DOHH2 (cell line): ENCODE measurements around the gene SIVA1.
A peak's percentile ranks its signal among the peaks of the same experiment; 100 is the strongest.

Experiments
- H3F3A ChIP-seq: fragments of 200-600 bp; sonication (generic), shearing (Covaris generic); 2 replicates; pipeline ENCODE4 v1.6.0; 2016; ENCODE audit warnings: antibody characterized with exemption, mild to moderate bottlenecking; ENCODE audit not compliant: control insufficient read depth, insufficient read depth
- H3K27ac ChIP-seq: fragments of 200-600 bp; sonication (generic); 2 replicates; pipeline ENCODE4 v1.5.1; 2014; ENCODE audit warnings: low read depth, mild to moderate bottlenecking, low read length, moderate library complexity
- H3K27me3 ChIP-seq: fragments of 200-600 bp; sonication (generic); 2 replicates; pipeline ENCODE4 v1.6.1; 2014; ENCODE audit warnings: mild to moderate bottlenecking, low read length, mixed read lengths; ENCODE audit not compliant: control insufficient read depth
- H3K36me3 ChIP-seq: fragments of 200-600 bp; sonication (generic); 2 replicates; pipeline ENCODE4 v1.6.1; 2014; ENCODE audit warnings: mild to moderate bottlenecking, low read length, moderate library complexity, mixed read lengths; ENCODE audit not compliant: control insufficient read depth
- H3K4me1 ChIP-seq: fragments of 200-600 bp; sonication (generic); 2 replicates; pipeline ENCODE4 v1.6.1; 2014; ENCODE audit warnings: mild to moderate bottlenecking, low read length, mixed read lengths; ENCODE audit not compliant: control insufficient read depth
- H3K4me2 ChIP-seq: fragments of 200-600 bp; sonication (generic); 2 replicates; pipeline ENCODE4 v1.6.0; 2014; ENCODE audit warnings: mild to moderate bottlenecking, low read length, moderate library complexity
- H3K4me3 ChIP-seq: fragments of 200-600 bp; sonication (generic); 2 replicates; pipeline ENCODE4 v1.5.1; 2014; ENCODE audit warnings: mild to moderate bottlenecking, low read length, mixed read lengths
- H3K79me2 ChIP-seq: fragments of 200-600 bp; sonication (generic); 2 replicates; pipeline ENCODE4 v1.6.1; 2014; ENCODE audit warnings: mild to moderate bottlenecking, low read length, mixed read lengths; ENCODE audit not compliant: control insufficient read depth
- H3K9me2 ChIP-seq: fragments of 200-600 bp; sonication (generic); replicated peaks from 2 replicates; pipeline ENCODE4 v1.6.1; 2014; ENCODE audit warnings: mild to moderate bottlenecking, low read length, mixed read lengths; ENCODE audit not compliant: control insufficient read depth
- H3K9me3 ChIP-seq: fragments of 200-600 bp; sonication (generic); 2 replicates; pipeline ENCODE4 v1.6.1; 2014; ENCODE audit warnings: antibody characterized with exemption, low read length, mixed read lengths; ENCODE audit not compliant: control insufficient read depth, insufficient read depth
- H4K20me1 ChIP-seq: fragments of 200-600 bp; sonication (generic); 2 replicates; pipeline ENCODE4 v1.6.0; 2014; ENCODE audit warnings: low read depth, mild to moderate bottlenecking, antibody characterized with exemption, low read length, moderate library complexity; ENCODE audit not compliant: control insufficient read depth, insufficient read depth
- EZH2phosphoT487 ChIP-seq: fragments of 200-600 bp; sonication (generic); IDR thresholded peaks from 2 replicates; pipeline ENCODE4 v1.6.1; 2017; ENCODE audit warnings: borderline replicate concordance, mild to moderate bottlenecking, antibody characterized with exemption, low read length, moderate library complexity, mixed read lengths
- TF ChIP-seq, protein P1 (sequence below): fragments of 200-600 bp; sonication (generic); IDR thresholded peaks from one replicate; pipeline ENCODE4 v1.5.1; 2014; ENCODE audit warnings: antibody characterized with exemption, mild to moderate bottlenecking, low read depth, low read length; ENCODE audit not compliant: poor library complexity, severe bottlenecking

SIVA1 gene, protein sequence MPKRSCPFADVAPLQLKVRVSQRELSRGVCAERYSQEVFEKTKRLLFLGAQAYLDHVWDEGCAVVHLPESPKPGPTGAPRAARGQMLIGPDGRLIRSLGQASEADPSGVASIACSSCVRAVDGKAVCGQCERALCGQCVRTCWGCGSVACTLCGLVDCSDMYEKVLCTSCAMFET

DNA sequence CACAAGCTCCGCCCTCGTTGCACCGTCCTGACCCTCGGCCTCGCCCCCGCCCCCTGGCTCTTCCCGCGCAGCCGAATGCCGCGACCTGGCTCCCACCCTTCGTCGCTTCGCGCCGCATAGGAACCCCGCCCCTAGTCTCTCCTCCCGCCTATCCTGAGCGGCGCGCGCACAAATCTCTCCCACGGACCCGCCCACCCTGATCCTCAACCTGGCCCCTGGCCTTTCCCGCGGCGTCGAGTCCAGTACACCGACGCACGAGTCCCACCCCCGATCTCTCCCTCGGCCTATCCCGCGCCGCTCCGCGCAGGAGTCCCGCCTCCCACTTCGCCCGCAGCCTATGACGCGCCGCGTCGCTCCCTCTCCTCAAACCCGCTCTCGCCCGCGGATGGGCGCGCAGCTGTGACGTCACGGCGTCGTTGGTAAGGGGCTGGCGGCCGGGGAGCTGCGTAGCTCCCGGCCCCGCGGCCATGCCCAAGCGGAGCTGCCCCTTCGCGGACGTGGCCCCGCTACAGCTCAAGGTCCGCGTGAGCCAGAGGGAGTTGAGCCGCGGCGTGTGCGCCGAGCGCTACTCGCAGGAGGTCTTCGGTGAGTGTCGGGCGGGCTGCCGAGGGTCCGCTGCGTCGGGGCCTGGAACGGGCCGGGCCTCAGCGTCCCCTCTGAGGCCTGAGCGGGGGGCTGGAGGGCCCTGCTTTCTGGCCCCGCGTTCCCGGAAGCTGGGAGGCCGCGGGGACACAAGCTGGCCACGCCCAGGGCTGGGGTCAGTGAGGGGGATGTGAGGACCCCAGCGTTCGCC, at the start of gene SIVA1:
TSS of gene SIVA1 (plus strand) at position 413 of the 793 bp plus-strand sequence. CDS start at position 468, 55 bp downstream.
- Histone ChIP-seq H3K79me2 (peaks cover 49% of the 10 kb centered on the region), H3K36me3 (peaks cover 48% of the 10 kb centered on the region), H3K9me3 (peaks cover 4% of the 10 kb centered on the region; the same call in 1 of the 2 replicates), H3K4me2 (peak within 1 kb of the TSS; percentile 98), H3K4me1 (peaks cover 20% of the 10 kb centered on the region), H3K27me3 (peaks cover 7% of the 10 kb centered on the region; the same call in 1 of the 2 replicates), H3K27ac (peak within 1 kb of the TSS; percentile 63), H3K4me3 (peak within 1 kb of the TSS; percentile 94), H3K9me2 (no peaks in the 10 kb centered on the region), H3F3A (no peaks in the 10 kb centered on the region; the same call in 1 of the 2 replicates), H4K20me1 (peaks cover 16% of the 10 kb centered on the region; the same call in 1 of the 2 replicates)
- TF ChIP-seq, protein P1, sequence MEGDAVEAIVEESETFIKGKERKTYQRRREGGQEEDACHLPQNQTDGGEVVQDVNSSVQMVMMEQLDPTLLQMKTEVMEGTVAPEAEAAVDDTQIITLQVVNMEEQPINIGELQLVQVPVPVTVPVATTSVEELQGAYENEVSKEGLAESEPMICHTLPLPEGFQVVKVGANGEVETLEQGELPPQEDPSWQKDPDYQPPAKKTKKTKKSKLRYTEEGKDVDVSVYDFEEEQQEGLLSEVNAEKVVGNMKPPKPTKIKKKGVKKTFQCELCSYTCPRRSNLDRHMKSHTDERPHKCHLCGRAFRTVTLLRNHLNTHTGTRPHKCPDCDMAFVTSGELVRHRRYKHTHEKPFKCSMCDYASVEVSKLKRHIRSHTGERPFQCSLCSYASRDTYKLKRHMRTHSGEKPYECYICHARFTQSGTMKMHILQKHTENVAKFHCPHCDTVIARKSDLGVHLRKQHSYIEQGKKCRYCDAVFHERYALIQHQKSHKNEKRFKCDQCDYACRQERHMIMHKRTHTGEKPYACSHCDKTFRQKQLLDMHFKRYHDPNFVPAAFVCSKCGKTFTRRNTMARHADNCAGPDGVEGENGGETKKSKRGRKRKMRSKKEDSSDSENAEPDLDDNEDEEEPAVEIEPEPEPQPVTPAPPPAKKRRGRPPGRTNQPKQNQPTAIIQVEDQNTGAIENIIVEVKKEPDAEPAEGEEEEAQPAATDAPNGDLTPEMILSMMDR = no peak
- no peak for TF ChIP-seq EZH2phosphoT487

DNA sequence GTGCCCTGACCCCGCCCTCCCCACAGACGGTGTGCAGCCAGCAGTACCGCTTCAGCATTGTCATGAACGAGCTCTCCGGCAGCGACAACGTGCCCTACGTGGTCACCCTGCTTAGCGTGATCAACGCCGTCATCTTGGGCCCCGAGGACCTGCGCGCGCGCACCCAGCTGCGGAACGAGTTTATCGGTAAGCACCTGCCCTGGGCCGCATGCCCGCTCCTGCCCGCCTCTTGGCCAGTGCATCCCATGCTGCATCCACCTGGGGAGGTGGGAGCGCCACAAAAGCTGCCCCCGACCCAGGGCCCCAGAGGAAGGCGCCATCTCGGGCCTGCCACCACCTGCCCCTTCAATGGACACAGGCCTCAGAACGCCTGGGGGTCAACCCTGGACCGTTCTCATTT, 49.7 kb upstream of the SIVA1 start:
- no peaks in the 10 kb centered on the region for H3K4me1 ChIP-seq
- no peak for TF ChIP-seq EZH2phosphoT487
- TF ChIP-seq, protein P1 = no peak
- H3K4me3 ChIP-seq = no peak overlapping the region
- no peak overlapping the region for H3K27ac ChIP-seq
- no peaks in the 10 kb centered on the region for H3K27me3 ChIP-seq
- no peaks in the 10 kb centered on the region for H3K9me2 ChIP-seq
- no peaks in the 10 kb centered on the region for H3K9me3 ChIP-seq
- no peaks in the 10 kb centered on the region for H3K79me2 ChIP-seq
- no peak overlapping the region for H3K4me2 ChIP-seq
- peaks cover 18% of the 10 kb centered on the region for H3K36me3 ChIP-seq
- H4K20me1 ChIP-seq = no peaks in the 10 kb centered on the region
- H3F3A ChIP-seq = no peaks in the 10 kb centered on the region

GRCh38 chr14:104704252-104704651, 48.7 kb upstream of the SIVA1 start:
- H3K4me2 ChIP-seq = no peak overlapping the region
- no peak overlapping the region for H3K4me3 ChIP-seq
- no peaks in the 10 kb centered on the region for H3F3A ChIP-seq
- H4K20me1 ChIP-seq = no peaks in the 10 kb centered on the region
- no peaks in the 10 kb centered on the region for H3K27me3 ChIP-seq
- H3K79me2 ChIP-seq = no peaks in the 10 kb centered on the region
- H3K9me2 ChIP-seq = no peaks in the 10 kb centered on the region
- no peak for TF ChIP-seq EZH2phosphoT487
- TF ChIP-seq, protein P1 = no peak
- no peaks in the 10 kb centered on the region for H3K4me1 ChIP-seq
- H3K27ac ChIP-seq = no peak overlapping the region
- H3K9me3 ChIP-seq = no peaks in the 10 kb centered on the region
- H3K36me3 ChIP-seq = peaks cover 23% of the 10 kb centered on the region
